ENCODE results near the gene GLMN. TPM values are rescaled to one million over a fixed set of nuclear protein-coding genes. Genes with fewer than 3 reads are reported as not detected.

Gene GLMN
- total RNA-seq, 1 donor from 2014 or later: 8.0 TPM

- TF ChIP-seq, protein P1, sequence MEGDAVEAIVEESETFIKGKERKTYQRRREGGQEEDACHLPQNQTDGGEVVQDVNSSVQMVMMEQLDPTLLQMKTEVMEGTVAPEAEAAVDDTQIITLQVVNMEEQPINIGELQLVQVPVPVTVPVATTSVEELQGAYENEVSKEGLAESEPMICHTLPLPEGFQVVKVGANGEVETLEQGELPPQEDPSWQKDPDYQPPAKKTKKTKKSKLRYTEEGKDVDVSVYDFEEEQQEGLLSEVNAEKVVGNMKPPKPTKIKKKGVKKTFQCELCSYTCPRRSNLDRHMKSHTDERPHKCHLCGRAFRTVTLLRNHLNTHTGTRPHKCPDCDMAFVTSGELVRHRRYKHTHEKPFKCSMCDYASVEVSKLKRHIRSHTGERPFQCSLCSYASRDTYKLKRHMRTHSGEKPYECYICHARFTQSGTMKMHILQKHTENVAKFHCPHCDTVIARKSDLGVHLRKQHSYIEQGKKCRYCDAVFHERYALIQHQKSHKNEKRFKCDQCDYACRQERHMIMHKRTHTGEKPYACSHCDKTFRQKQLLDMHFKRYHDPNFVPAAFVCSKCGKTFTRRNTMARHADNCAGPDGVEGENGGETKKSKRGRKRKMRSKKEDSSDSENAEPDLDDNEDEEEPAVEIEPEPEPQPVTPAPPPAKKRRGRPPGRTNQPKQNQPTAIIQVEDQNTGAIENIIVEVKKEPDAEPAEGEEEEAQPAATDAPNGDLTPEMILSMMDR (IDR thresholded peaks at IDR 0.05): no peak
- Mint-ChIP-seq H3K36me3 (ENCODE audit: low read depth) (peaks cover 28% of the 10 kb centered on the region), H3K4me3 (ENCODE audit: unreplicated experiment) (no peak overlapping the region), H3K27ac (ENCODE audit: unreplicated experiment) (no peak overlapping the region), H3K27me3 (ENCODE audit: low read depth) (no peaks in the 10 kb centered on the region), H3K9me3 (ENCODE audit: low read depth) (peaks cover 5% of the 10 kb centered on the region), H3K4me1 (ENCODE audit: low read depth) (peaks cover 4% of the 10 kb centered on the region)
- DNase-seq (ENCODE audit: low spot score): no peak
These were observed 34.9 kb upstream of the GLMN start for GRCh38 chr1:92333668-92334067.

DNA sequence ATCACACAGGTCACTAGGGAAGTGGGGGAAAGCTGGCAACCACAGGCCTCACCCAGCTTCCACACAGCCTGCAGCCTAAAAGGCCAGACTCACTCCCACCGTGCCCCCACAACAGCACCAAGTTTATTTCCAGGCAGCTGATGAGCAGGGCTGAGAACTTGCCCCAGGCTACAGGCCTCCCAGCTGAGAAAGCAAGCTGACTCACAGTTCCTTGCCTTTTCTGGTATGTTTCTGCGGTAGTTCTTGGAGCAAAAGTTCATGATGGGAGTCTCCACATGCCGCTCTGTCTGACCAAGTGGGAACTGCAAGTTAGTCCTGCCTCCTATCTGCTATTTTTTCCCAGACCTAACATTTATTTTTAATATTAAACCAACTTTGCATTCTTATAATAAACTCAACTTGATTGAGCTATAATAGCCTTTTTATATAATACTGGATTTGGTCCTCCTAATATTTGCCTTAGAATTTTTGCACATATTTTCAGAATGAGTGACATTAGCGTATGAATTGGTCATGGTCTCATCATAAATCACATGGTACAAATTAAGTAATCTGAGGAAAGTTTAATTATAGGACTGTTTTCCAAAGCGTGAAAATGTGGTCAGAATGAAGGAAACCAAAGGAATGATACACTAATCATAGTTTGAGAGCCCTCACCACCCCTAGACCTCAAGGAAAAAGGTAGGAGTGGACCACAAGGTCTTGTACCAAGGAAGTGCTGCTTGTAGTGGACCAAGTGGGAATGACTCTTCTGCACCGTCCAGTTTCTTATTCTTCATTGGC, 30.8 kb upstream of the GLMN start:
- TF ChIP-seq, protein P1 (IDR thresholded peaks at IDR 0.05): peak; percentile 12
- Mint-ChIP-seq H3K4me1 (ENCODE audit: low read depth) (peaks cover 5% of the 10 kb centered on the region), H3K9me3 (ENCODE audit: low read depth) (peaks cover 36% of the 10 kb centered on the region), H3K36me3 (ENCODE audit: low read depth) (peaks cover 61% of the 10 kb centered on the region), H3K4me3 (ENCODE audit: unreplicated experiment) (no peak overlapping the region), H3K27me3 (ENCODE audit: low read depth) (no peaks in the 10 kb centered on the region), H3K27ac (ENCODE audit: unreplicated experiment) (no peak overlapping the region)
- DNase-seq (ENCODE audit: low spot score): no peak

DNA sequence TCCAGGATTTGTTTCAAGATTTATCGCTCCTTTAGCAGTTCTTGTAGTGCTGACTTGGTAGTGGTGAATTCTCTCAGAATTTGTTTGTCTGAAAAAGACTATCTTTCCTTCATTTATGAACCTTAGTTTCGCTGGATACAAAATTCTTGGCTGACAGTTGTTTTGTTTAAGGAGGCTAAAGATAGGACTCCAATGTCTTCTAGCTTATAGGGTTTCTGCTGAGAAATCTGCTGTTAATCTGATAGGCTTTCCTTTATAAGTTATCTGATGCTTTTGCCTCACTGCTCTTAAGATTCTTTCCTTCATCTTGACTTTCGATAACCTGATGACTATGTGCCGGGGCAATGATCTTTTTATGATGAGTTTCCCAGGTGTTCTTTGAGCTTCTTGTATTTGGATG, 29.0 kb upstream of the GLMN start:
- Mint-ChIP-seq H3K27ac (ENCODE audit: unreplicated experiment) (no peak overlapping the region), H3K36me3 (ENCODE audit: low read depth) (peaks cover 66% of the 10 kb centered on the region), H3K4me1 (ENCODE audit: low read depth) (peaks cover 5% of the 10 kb centered on the region), H3K27me3 (ENCODE audit: low read depth) (no peaks in the 10 kb centered on the region), H3K9me3 (ENCODE audit: low read depth) (peaks cover 36% of the 10 kb centered on the region), H3K4me3 (ENCODE audit: unreplicated experiment) (no peak overlapping the region)
- TF ChIP-seq, protein P1 (IDR thresholded peaks at IDR 0.05): no peak
- DNase-seq (ENCODE audit: low spot score): no peak

GRCh38 chr1:92326681-92327080, 27.9 kb upstream of the GLMN start:
- Mint-ChIP-seq H3K4me3 (ENCODE audit: unreplicated experiment) (no peak overlapping the region), H3K27ac (ENCODE audit: unreplicated experiment) (no peak overlapping the region), H3K4me1 (ENCODE audit: low read depth) (peaks cover 5% of the 10 kb centered on the region), H3K36me3 (ENCODE audit: low read depth) (peaks cover 66% of the 10 kb centered on the region), H3K9me3 (ENCODE audit: low read depth) (peaks cover 36% of the 10 kb centered on the region), H3K27me3 (ENCODE audit: low read depth) (no peaks in the 10 kb centered on the region)
- TF ChIP-seq, protein P1 (IDR thresholded peaks at IDR 0.05): no peak
- no peak for DNase-seq (ENCODE audit: low spot score)

DNA sequence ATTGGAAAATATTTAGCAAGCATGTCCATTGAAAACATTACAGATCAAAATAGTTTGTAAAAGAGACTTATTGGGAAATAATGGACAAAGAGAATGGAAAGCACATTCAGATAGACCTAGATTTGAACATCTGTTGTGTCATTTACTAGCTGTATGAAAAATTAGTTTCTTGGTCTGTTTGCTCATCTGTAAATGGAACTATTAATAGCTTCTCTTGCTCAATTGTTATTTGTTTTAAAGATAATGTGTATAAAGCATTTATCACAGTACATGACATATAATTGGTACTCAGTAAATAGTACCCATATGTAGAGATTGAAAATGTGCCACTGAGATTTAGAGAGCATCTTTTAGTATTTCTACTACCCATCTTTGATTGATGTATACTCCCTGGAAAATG, 26.0 kb upstream of the GLMN start:
- no peak overlapping the region for H3K4me3 Mint-ChIP-seq (ENCODE audit: unreplicated experiment)
- peaks cover 36% of the 10 kb centered on the region for H3K9me3 Mint-ChIP-seq (ENCODE audit: low read depth)
- H3K36me3 Mint-ChIP-seq (ENCODE audit: low read depth): peaks cover 64% of the 10 kb centered on the region
- peaks cover 5% of the 10 kb centered on the region for H3K4me1 Mint-ChIP-seq (ENCODE audit: low read depth)
- no peaks in the 10 kb centered on the region for H3K27me3 Mint-ChIP-seq (ENCODE audit: low read depth)
- no peak overlapping the region for H3K27ac Mint-ChIP-seq (ENCODE audit: unreplicated experiment)
- DNase-seq (ENCODE audit: low spot score): no peak
- TF ChIP-seq, protein P1 (IDR thresholded peaks at IDR 0.05): no peak

Measured in chondrocyte (in vitro differentiated cells).